ENCODE data around the gene ZNF148.
A peak's percentile ranks its signal among the peaks of the same experiment; 100 is the strongest.
"Not testable (repeated sequence)": the region's sequence is repeated elsewhere in the genome, so short reads cannot be mapped to it uniquely, and the experiment has no call there.

Gene ZNF148

DNA sequence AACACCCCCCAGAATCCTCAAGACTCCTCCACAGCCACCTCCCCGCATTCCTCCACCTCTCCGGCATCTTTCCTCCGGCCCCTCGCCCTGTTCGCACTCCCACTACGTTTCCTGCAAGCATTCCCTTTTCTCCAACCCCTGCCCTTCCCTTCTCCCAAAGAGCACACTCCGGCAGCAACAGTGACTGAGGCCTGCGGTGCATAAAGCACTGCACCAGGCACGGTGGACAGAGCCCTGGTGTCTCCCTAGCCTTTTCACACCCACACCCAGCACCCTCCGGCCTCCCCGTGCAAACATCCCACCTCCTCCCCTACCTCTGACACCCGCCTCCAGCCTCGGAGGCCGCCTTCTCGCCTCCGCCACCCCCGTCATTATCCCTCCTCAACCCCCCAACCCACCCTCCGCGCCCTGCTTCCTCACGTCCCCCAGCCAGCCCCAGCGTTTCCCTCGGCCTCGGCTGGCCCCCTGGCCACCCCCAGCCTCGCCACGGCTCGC is 577 bp downstream of the ZNF148 start:
- peak; percentile 41 for DNase-seq (ENCODE audit: low read depth)

DNA sequence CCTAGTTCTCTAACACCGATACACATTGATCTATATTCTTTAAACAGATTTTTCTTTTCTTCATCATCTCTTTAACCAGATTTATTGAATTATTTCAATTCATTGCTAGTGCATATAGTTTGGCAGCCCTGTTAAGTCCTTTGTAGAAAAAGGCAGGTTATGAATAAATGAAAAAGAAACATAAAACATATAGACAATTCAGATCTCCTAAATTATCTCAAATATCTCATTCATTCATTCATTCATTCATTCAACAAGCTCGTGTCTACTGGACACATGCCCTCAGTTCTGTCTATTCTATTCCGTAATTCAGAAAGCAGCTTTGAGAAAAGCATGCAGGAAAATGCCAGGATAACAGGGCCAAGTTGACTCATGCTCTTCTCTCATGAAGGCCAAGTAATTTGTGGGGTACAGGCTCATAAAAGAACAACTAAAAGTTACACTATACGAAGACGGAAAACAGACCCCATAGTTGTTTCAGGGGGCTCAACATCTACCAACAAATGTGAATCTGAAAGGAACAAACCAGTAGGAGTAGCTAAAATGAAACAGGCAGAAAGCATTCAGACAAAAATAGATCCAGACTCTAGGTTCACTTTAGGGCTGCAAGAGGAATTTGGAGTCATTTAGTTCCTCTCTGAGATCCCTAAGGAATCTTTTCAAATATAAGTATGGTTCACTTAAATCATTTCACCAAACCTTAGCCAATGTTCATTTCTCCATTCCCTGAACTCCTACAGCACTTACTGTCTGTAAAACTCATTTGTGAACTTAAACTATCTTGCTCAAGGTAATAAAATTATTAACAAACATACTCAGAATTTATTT is 7.5 kb downstream of the ZNF148 start:
- DNase-seq (ENCODE audit: low read depth), result peak; percentile 52

DNA sequence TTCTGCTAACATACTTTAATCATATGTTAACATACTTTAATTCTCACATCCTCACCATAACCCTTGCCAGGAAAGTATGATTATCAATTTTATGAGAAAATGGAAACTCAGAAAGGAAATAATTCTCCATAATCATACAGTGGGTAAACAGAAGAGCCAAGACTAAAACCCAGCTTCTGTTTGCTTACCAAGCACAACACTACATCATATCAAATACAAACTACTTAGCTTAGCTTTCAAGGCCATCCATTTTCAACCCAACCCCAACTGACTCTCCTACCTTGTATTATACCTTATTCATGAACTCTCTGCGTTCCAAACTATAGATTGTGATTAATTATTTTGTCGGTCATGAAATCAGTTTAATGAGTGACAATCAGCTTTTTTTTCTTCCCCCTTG is 9.0 kb downstream of the ZNF148 start:
- no peak for DNase-seq (ENCODE audit: low read depth)

DNA sequence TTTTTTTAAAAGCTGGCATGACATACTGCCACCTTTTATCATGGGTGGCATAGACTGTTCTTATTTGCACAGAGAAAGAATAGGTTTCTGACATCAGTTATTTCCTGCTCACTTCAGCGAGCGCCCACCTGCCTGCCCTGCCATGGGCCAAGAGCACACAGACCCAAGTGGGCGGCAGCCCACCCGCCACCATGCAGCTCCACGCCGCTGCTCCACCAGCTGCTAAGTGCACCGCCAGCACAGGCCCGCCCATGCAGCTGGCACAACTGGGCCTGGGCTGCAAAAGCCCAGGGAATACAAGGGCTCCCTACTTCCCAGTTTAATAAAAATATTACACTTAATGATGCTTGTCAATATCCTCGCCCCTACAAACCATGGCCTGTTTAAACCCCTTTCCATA is 15.4 kb downstream of the ZNF148 start:
- no peak for DNase-seq (ENCODE audit: low read depth)

DNA sequence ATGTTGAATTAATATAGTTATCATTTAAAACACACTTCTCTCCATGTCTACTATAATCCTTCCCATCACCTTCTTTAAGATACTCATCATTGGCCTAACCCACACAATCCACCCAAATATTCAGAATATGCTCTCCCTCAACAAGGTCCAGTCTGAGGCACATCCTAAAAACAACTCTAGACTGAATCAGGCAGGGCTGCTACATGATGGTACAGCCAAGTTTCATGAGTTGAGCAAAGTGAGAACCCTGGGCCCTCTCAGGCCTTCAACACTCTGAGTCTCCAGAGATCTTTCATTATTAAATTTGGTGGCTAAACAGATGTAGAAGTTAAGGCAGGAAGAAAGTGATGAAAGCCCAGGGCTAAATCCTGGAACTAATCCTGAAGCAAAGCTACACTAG is 16.2 kb downstream of the ZNF148 start:
- no peak for DNase-seq (ENCODE audit: low read depth)

DNA sequence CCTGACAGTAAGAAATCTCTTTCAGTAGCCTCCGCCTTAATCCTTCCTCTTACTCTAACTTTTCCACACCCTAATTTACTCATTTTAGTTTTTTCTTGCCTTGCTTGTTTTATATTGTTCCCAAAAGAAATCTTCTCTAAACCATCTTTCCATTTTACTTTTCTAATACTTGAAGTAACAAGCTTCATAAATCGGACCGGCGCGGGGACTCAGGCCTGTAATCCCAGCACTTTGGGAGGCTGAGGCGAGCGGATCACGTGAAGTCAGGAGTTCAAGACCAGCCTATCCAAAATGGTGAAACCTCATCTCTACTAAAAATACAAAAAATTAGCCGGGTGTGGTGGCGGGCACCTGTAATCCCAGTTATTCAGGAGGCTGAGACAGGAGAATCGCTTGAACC is 17.3 kb downstream of the ZNF148 start:
- no peak for DNase-seq (ENCODE audit: low read depth)

DNA sequence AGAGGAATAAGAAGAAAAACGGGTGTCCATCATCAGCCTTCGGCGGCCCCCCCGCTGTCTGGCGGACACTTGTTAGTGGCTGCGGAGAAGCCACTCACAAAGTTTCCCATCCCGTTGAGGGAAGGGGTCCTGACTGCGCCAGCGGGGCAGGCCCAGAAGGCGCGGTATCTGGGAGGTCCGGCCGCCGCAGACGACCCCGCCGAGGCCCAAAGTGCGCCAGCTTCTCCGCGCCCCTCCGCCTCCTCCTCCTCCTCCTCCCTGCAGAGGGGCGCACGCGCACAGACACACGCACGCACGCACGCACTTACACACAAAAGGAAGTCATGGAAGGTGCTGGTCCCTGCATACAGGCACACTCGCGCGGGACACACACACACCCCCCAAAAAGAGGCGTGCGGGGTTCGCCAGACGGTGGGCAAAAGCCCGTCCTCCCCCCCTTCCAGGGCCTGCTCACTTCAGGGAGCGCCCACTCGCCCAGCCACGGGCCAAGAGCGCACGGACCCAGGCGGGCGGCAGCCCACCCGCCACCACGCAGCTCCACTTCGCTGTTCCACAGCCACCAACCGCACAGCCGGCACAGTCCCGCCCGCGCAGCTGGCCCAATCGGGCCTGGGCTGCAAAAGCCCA is 18.0 kb downstream of the ZNF148 start:
- peak; percentile 47 for DNase-seq (ENCODE audit: low read depth)

DNA sequence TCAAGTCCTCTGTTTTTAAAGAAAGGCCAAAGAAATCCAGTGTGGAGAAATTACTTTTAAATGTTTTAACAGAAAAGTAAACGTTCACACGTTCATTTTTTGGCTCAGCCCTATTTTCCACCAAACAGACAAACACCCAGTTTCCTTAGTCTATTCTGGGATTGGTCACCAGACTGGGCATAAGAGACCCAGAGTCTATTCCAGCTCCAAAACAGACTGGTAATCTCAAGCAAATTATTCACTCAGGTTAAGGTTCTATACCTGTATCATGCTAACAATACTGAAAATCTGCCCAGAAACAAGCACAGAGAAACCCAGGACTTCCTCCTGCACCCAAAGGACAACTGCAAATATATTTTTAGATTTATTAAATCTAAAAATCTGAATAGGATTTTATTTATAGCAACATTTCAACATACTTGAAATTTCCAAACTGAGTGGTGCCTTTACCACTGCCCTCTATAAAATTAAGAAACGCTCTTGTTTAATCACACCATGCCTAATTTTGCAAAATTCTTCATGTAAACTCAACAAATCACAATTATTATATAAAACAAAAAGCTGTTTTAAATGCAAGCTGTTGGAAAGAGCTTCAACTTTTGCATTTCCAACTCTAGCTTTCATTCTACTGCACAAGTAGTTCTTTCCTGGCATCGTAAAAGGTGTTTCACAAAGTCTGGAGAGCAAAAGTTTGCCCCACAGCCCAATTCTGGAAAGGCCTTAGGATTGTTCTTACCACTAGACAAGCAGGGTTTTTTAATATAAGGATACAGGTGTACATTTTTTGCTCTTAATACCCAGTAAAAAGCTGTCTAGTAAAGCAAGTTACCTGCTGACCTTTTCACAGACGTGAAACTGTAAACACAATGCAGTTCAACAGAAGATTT is 18.7 kb downstream of the ZNF148 start:
- DNase-seq (ENCODE audit: low read depth), result no peak

DNA sequence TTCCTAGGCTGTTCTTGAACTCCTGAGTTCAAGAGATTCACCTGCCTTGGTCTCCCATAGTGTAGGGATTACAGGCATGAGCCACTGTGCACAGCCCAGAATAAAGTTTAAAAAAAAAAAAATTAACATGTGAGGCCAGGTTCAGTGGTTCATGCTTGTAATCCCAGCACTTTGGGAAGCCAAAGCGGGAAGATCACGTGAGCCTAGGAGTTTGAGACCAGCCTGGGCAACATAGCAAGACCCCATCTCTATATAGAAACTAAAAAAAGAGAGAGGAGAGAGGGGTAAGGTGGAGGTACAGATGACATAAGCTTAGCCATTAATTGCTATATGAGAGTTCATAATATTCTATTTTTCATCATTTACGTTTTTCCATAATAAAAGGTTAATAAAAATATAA is 21.5 kb downstream of the ZNF148 start:
- DNase-seq (ENCODE audit: low read depth), result no peak

DNA sequence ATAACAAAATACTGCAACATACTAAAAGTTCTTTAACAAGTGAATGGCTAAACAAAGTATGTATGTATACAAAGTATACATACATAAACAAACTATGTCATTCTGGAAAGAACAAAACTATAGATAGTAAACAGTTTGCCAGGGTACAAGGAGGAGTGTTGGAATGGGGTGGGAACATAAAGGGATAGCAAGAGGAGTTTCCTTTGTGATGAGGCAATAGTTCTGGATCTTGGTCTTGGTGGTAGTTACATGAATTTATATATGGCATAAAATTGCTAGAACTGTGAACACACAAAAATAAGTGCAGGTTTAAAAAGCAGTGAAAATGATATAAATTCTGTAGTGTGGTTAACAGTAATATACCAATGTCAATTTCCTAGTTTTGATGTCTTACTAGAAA is 22.0 kb downstream of the ZNF148 start:
- DNase-seq (ENCODE audit: low read depth), result no peak

DNA sequence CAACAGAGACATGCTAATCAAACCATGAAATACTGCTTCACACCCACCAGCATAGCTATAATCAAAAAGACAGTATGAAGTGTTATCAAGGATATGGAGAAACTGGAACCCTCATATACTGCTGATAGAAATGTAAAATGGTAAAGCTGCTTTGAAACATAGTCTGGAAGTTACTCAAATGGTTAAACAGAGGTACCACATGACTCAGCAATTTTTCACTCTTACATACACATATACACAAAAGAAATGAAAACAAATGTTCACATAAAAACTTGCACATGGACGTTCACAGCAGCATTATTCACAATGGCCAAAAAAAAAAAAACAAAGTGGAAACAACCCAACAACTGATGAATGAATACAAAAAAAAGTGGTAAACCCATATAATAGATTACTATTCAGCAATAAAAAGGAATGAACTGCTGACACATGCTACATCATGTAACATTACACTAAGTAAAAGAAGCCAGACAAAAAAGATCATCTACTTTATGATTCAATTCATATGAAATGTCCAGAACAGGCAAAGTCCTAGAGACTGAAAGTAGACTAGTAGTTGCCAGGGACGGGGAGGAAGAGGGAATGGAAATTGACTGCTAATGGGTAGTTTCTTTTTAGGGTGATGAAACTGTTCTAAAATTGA is 23.2 kb downstream of the ZNF148 start:
- peak; percentile 65 for DNase-seq (ENCODE audit: low read depth)

DNA sequence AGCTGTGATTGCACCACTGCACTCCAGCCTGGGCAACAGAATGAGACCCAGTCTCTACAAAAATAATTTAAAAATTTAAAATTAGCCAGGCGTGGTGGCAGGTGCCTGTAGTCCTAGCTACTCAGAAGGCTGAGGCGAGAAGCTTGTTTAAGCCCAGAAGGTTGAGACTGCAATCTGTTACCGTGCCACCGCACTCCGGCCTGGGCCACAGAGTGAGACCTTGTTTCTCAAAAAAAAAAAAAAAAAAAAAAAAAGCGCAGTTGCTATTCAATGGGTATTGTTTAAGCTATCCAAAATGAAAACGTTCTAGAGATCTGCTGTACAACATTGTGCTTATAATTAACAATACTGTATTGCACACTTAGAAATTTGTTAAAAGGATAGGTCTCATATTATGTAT is 24.0 kb downstream of the ZNF148 start:
- no peak for DNase-seq (ENCODE audit: low read depth)

DNA sequence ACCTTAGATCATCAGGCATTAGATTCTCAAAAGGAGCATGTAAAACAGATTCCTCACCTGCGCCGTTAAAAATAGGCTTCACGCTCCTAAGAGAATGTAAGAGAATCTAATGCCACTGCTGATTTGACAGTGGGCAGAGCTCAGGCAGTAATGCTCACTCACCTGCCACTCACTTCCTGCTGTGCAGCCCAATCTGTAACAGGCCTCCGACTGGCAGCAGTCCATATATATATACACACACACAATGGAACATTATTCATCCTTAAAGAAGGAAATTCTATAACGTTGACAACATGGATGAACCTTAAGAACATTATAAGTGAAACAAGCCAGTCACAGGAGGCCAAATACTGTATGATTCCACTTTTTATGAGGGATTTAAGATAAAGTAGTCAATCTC is 24.5 kb downstream of the ZNF148 start:
- no peak for DNase-seq (ENCODE audit: low read depth)

DNA sequence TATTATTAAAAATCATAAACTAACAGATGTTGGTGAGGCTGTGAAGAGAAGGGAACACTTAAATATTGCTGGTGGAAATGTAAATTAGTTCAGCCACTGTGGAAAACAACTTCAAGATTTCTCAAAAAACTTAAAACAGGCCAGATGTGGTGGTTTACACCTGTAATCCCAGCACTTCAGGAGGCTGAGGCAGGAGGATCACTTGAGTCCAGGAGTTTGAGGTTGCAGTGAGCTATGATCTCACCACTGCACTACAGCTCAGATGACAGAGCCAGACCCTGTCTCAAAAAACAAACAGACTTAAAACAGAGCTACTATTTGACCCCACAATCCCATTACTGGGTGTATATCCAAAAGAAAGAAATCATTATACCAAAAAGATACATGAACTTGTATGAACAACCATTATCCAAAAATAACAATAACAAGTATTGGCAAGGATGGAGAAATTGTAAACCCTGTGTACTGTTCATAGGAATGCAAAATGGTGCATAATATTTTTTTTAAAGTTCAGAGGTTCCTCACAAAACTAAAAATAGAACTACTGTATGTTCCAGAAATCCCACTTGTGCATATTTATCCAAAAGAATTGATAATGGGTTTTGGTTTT is 25.5 kb downstream of the ZNF148 start:
- DNase-seq (ENCODE audit: low read depth), result no peak

DNA sequence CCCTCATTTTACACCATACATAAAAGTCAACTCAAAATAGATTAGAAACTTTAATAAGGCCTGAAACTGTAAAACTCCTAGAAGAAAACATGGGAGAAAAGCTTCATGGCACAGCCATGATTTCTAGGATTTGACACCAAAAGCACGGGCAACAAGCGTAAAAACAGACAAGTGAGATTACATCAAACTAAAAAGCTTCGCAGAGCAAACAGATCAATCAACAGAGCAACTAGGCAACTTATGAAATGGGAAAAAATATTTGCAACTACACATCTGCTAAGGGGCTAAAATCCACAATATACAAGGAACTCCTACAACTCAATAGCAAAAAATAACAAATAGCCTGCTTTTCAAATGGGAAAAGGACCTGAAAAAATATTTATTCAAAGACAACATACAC is 26.1 kb downstream of the ZNF148 start:
- no peak for DNase-seq (ENCODE audit: low read depth)

DNA sequence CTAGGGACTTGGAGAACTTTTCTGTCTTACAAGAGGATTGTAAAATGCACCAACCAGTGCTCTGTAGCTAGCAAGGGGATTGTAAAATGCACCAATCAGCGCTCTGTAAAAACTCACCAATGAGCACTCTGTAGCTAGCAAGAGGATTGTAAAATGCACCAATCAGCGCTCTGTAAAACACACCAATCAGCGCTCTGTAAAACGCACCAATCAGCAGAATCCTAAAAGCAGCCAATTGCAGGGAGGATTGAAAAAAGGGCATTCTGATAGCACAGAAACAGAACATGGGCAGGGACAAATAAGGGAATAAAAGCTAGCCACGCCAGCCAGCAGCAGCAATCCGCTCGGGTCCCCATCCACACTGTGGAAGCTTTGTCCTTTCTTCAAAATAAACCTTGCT is 31.8 kb downstream of the ZNF148 start:
- not testable (repeated sequence) for DNase-seq (ENCODE audit: low read depth)

DNA sequence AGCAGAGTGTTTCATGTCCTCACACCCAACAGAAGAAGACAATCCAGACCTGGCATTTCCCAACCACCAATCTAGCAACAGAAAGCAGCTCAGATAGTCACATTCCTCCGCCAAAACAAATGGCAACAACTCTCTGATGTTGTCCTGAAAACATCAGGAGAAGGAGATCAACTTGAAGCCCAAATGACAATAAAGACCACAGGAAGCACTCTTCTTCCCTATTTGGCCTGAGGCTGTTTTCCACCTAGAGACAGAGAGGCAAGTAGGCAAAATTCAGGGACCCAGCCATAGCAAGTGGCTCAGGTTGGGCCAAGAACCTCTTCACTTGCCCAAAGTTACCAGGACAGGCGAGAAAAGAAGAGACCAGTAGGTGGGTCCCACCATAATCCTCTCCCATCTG is 35.0 kb downstream of the ZNF148 start:
- no peak for DNase-seq (ENCODE audit: low read depth)

DNA sequence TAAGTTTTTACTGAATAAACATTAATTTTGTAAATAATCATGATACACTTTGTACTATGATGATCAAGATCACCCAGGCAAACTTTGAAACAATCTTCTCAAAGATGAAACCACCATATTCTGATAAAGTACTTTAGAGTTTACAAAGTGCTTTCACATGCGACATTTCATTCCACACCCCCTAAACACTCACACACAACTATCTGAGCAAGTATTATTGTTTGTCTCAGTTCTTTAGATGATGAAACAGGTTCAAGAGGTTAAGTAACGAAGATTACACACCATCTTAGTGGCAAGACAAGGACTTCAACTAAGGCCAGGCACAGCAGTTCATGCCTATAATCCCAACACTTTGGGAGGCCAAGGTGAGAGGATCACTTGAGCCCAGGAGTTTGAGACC is 37.6 kb downstream of the ZNF148 start:
- DNase-seq (ENCODE audit: low read depth), result no peak

DNA sequence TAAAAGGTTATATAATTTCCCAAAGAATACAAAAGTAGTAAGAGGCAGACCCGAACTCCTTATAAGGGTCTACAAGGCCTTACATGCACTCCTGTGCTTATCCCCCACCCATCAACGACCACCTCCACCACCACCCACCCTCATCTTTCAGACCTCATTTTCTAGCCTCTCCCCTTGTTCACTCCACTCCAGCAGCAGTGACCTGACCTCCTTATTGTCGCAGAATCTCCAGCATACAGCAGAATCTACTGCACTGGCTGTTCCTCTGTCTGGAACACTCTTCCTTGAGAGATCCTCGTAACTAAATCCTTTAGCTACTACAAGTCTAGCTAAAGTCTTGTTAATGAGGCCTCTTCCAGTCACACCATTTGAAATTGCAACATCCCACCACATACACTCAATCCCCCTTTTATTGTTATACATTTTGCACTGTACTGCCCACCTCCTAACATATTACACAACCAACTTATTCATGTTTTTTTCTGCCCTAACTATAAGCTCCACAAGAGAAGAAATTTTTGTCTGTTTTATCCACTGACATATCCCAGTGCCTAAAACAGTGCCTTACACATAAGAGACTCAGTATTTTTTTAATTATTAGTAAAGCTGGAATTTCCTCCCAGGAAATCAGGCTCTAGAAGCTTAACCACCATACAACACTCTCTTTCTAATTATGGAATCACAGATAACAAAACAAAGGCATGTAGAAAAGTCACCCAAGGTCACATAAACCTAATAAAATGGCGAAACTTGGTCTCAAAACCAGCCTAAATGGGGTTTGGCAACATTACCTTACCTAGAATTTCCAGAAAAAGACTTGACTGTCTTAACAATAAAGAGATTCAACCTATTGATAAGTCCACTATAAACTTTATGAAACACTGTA is 40.2 kb downstream of the ZNF148 start:
- no peak for DNase-seq (ENCODE audit: low read depth)

DNA sequence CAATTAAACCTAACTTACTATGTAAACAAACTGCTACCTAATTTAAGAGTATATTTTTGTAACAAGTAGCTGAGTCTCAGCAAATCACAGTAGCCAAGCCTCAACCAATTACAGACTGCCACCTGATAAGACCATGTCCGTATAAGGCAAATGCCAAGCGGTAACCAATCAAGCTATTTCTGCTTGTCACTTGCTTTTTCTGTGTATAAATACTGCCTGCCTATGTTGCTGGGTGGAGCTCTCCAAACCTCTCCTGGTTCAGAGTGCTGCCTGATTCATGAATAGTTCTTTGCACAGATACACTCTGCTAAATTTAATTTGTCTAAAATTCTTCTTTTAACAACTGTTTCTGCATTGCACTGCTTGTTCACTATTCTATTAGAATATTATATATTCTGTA is 42.6 kb downstream of the ZNF148 start:
- DNase-seq (ENCODE audit: low read depth), result no peak

DNA sequence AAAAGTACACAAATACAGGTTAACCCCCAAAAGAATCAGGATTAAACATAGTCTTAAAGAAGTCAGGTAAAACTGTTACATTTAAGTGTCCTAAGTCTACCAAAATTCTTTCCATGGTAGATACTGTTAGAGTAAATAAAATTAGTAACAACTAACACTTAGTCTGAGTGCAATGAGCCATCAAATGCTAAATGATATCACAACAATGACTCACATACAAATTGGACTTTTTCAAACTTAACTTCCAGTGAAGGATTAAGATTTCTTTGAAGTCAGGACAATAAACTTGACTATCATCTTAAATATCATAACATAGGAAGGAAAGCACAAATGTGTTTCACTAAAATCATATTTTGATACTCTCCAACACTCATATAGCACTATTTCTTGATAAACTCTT is 43.9 kb downstream of the ZNF148 start:
- no peak for DNase-seq (ENCODE audit: low read depth)
